ENCODE measurements around the gene GLT6D1. TPM values are rescaled to one million over a fixed set of nuclear protein-coding genes. Genes with fewer than 3 reads are reported as not detected.

Gene GLT6D1
- total and polyA plus RNA-seq, 2 of the 4 experiments (the other 2 are of a cell fraction), result not detected

DNA sequence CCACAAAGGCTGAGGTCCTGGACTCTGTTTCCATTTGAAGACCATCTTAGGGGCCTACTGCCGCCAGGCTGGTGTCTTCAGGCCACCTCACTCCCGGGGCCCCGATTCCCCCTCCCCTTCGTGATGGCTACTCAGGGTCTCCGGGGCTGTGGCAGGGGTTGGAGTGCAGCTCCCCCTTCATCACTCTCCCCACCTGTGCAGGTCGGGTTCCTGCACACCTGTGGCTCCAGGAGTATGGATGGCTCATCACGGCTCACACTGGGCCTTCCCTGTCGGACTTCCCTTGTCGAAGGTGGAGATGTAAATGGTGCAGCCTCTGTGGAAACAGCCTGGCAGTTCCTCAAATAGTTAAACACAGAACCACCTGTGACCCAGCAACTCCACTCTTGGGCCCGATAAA, 35.6 kb upstream of the GLT6D1 start:
- no peak overlapping the region for H2BK120ac ChIP-seq (ENCODE audit: low read depth, low read length)
- no peak overlapping the region for H2AFZ ChIP-seq (replicated peaks; ENCODE audit: low read length, poor library complexity)
- no peaks in the 10 kb centered on the region for H3K4me1 ChIP-seq (ENCODE audit: control insufficient read depth, insufficient read depth, low read length)
- no peak overlapping the region for H4K5ac ChIP-seq (ENCODE audit: low read depth, low read length)
- H4K91ac ChIP-seq (ENCODE audit: insufficient read depth, low read depth, low read length), result no peak overlapping the region
- no peaks in the 10 kb centered on the region for H4K20me1 ChIP-seq (ENCODE audit: insufficient read depth, low read length)
- H3K4ac ChIP-seq (ENCODE audit: low read depth, low read length), result no peak overlapping the region
- no peak overlapping the region for H2AK9ac ChIP-seq (replicated peaks; ENCODE audit: low read depth, low read length, poor library complexity)
- no peaks in the 10 kb centered on the region for H3K79me1 ChIP-seq (ENCODE audit: low read depth in 1 of 2, low read length in 2 of 2)
- no peaks in the 10 kb centered on the region; the same call in 1 of the 2 replicates for H3K9me3 ChIP-seq (ENCODE audit: control insufficient read depth, insufficient read depth, low read length)
- no peak overlapping the region for H3K4me3 ChIP-seq (ENCODE audit: insufficient read depth, low read depth, low read length)
- H4K8ac ChIP-seq (ENCODE audit: low read depth in 2 of 2, low read length in 2 of 2), result no peak overlapping the region
- no peaks in the 10 kb centered on the region; the same call in 1 of the 2 replicates for H3K27me3 ChIP-seq (ENCODE audit: control insufficient read depth, insufficient read depth, low read length)
- ChIA-PET POLR2A (ENCODE audit: unreplicated experiment) (no interaction called here), CTCF (interaction anchor here (0.6 kb wide), 1 partner anchor 54 kb away, joined by 3 read pairs; no protein-coding TSS in a partner anchor)
- TF ChIP-seq NFE2L2 (IDR thresholded peaks at IDR 0.05; ENCODE audit: low read depth, low read length) (no peak), CHD1 (IDR thresholded peaks at IDR 0.05; ENCODE audit: low read depth, low read length) (no peak), MXI1 (IDR thresholded peaks at IDR 0.05; ENCODE audit: borderline replicate concordance, low read depth, low read length) (no peak), FOS (IDR thresholded peaks at IDR 0.05; ENCODE audit: low read depth, low read length) (no peak), MAFK (IDR thresholded peaks at IDR 0.05; ENCODE audit: low read depth, low read length) (no peak), RCOR1 (IDR thresholded peaks at IDR 0.05; ENCODE audit: insufficient replicate concordance, low read length) (no peak), BHLHE40 (IDR thresholded peaks at IDR 0.05; ENCODE audit: low read depth, low read length) (no peak), RFX5 (IDR thresholded peaks at IDR 0.05; ENCODE audit: low read depth, low read length) (no peak)
- TF ChIP-seq, protein P1, sequence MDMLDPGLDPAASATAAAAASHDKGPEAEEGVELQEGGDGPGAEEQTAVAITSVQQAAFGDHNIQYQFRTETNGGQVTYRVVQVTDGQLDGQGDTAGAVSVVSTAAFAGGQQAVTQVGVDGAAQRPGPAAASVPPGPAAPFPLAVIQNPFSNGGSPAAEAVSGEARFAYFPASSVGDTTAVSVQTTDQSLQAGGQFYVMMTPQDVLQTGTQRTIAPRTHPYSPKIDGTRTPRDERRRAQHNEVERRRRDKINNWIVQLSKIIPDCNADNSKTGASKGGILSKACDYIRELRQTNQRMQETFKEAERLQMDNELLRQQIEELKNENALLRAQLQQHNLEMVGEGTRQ (IDR thresholded peaks at IDR 0.05; ENCODE audit: low read depth, low read length), result no peak
- H3K4me2 ChIP-seq (ENCODE audit: low read depth, low read length), result no peak overlapping the region
- no peak overlapping the region for H2BK20ac ChIP-seq (ENCODE audit: low read depth, low read length)
- H2BK5ac ChIP-seq (ENCODE audit: low read depth, low read length, poor library complexity, severe bottlenecking), result no peak overlapping the region
- BruUV-seq (replicated peaks), result no TSS peak
- no peaks in the 10 kb centered on the region for H3K9me1 ChIP-seq (ENCODE audit: insufficient read depth, low read length)
- H3K23ac ChIP-seq (ENCODE audit: low read depth, low read length), result no peak overlapping the region
- no peak for ATAC-seq (ENCODE audit: low read depth)
- no peak overlapping the region for H2AK5ac ChIP-seq (ENCODE audit: low read depth, low read length)
- no peak overlapping the region for H3K14ac ChIP-seq (replicated peaks; ENCODE audit: low read depth, low read length)
- dilution Hi-C loops (cut with HindIII; ENCODE audit: low sequenced_read_pairs, unreplicated experiment) (no loop called here), intact Hi-C loops (cut with micrococcal nuclease) (no loop called here), in situ Hi-C loops (cut with MboI; ENCODE audit: low sequenced_read_pairs) (no loop called here)
- no peak overlapping the region for H2BK15ac ChIP-seq (ENCODE audit: low read depth, low read length)
- no peak for DNase-seq
- no peak overlapping the region for H3K18ac ChIP-seq (ENCODE audit: low read depth, low read length)
- no peak overlapping the region for H3K27ac ChIP-seq (ENCODE audit: insufficient read depth, low read length)
- no peak overlapping the region for H3K9ac ChIP-seq (ENCODE audit: low read depth, low read length)
- no CpG with 5 or more reads among the region's 10 CpGs for WGBS, 2 experiments (ENCODE audit: extremely low coverage in 2 of 2, insufficient read length in 1 of 2)
- no peak overlapping the region for H3K56ac ChIP-seq (ENCODE audit: extremely low read depth, insufficient read depth, low read length)
- no peaks in the 10 kb centered on the region for H3K36me3 ChIP-seq (ENCODE audit: control insufficient read depth, insufficient read depth, low read length)

Measured in IMR-90 (cell line).